SU-DHL-6 (cell line): Measurements from ENCODE around the gene MRPL55.

Experiments
- H2AFZ ChIP-seq: fragments of 200-600 bp; sonication (generic); 2 replicates; pipeline ENCODE4 v1.6.1; 2014; ENCODE audit warnings: low read depth, mild to moderate bottlenecking, moderate library complexity, mixed read lengths, antibody characterized with exemption, low read length; ENCODE audit not compliant: severe bottlenecking
- H3F3A ChIP-seq: fragments of 200-600 bp; shearing (Covaris generic); 2 replicates; pipeline ENCODE4 v1.6.0; 2016; ENCODE audit warnings: antibody characterized with exemption, mild to moderate bottlenecking; ENCODE audit not compliant: insufficient read depth
- H3K27ac ChIP-seq: fragments of 200-600 bp; sonication (generic); 2 replicates; pipeline ENCODE4 v1.5.1; 2016; ENCODE audit warnings: low read depth, mild to moderate bottlenecking, low read length, moderate library complexity, mixed read lengths
- H3K27me3 ChIP-seq: fragments of 200-600 bp; sonication (generic), shearing (Covaris generic); 2 replicates; pipeline ENCODE4 v1.6.0; 2014; ENCODE audit warnings: mild to moderate bottlenecking, low read length
- H3K36me3 ChIP-seq: fragments of 200-600 bp; sonication (generic); 2 replicates; pipeline ENCODE4 v1.6.1; 2014; ENCODE audit warnings: mild to moderate bottlenecking, low read length, mixed read lengths
- H3K4me2 ChIP-seq: fragments of 300-600, 200-600 bp; shearing (Covaris generic), sonication (generic); 2 replicates; pipeline ENCODE4 v1.6.0; 2014; ENCODE audit warnings: low read length, low read depth, mild to moderate bottlenecking; ENCODE audit not compliant: poor library complexity, severe bottlenecking
- H3K4me3 ChIP-seq: fragments of 200-600 bp; sonication (generic); 2 replicates; pipeline ENCODE4 v1.5.1; 2014; ENCODE audit warnings: antibody characterized with exemption, low read length, mild to moderate bottlenecking, mixed read lengths; ENCODE audit not compliant: insufficient read depth, poor library complexity, severe bottlenecking
- H3K79me2 ChIP-seq: fragments of 200-600 bp; sonication (generic); 2 replicates; pipeline ENCODE4 v1.6.1; 2014; ENCODE audit warnings: mild to moderate bottlenecking, low read length, moderate library complexity; ENCODE audit not compliant: insufficient read depth
- H3K9ac ChIP-seq: fragments of 200-600 bp; sonication (generic); 2 replicates; pipeline ENCODE4 v1.7.0; 2014; ENCODE audit warnings: mild to moderate bottlenecking, low read length
- H3K9me2 ChIP-seq: fragments of 200-600 bp; sonication (generic); replicated peaks from 2 replicates; pipeline ENCODE4 v1.6.1; 2014; ENCODE audit warnings: low read length; ENCODE audit not compliant: insufficient read depth
- H3K9me3 ChIP-seq: fragments of 200-600 bp; sonication (generic); 2 replicates; pipeline ENCODE4 v1.6.1; 2014; ENCODE audit warnings: low read length, mixed read lengths; ENCODE audit not compliant: insufficient read depth
- H4K20me1 ChIP-seq: fragments of 200-600 bp; sonication (generic); 2 replicates; pipeline ENCODE4 v1.6.1; 2014; ENCODE audit warnings: low read depth, mild to moderate bottlenecking, antibody characterized with exemption, low read length, moderate library complexity, mixed read lengths
- CTCF ChIP-seq: fragments of 200-600 bp; sonication (generic); IDR thresholded peaks from one replicate; pipeline ENCODE4 v1.5.1; 2017; ENCODE audit warnings: antibody characterized with exemption, mild to moderate bottlenecking, low read length, moderate library complexity; ENCODE audit not compliant: insufficient read depth, poor library complexity, severe bottlenecking
- EZH2phosphoT487 ChIP-seq: fragments of 200-600 bp; sonication (generic), shearing (Covaris generic); conservative IDR thresholded peaks from 2 replicates; pipeline ENCODE4 v1.6.1; 2018; ENCODE audit warnings: mild to moderate bottlenecking, antibody characterized with exemption, low read length, moderate library complexity, mixed read lengths

MRPL55 gene

GRCh38 chr1:228082214-228082917, 26.7 kb downstream of the MRPL55 start, which contains the start of gene ARF1:
Gene ARF1, plus strand, starts transcription at chr1:228082708. Its CDS starts 14,407 bp downstream, at chr1:228097115.
- Histone ChIP-seq H3K27me3 (no peaks in the 10 kb centered on the region), H3K9me2 (no peaks in the 10 kb centered on the region), H3F3A (no peaks in the 10 kb centered on the region), H4K20me1 (peaks cover 31% of the 10 kb centered on the region), H3K4me3 (peak within 1 kb of the TSS; percentile 93), H3K9ac (peak within 1 kb of the TSS; percentile 98), H3K4me2 (peak within 1 kb of the TSS; percentile 77), H2AFZ (peak within 1 kb of the TSS; percentile 75), H3K27ac (peak within 1 kb of the TSS; percentile 68), H3K79me2 (peaks cover 70% of the 10 kb centered on the region), H3K36me3 (no peaks in the 10 kb centered on the region), H3K9me3 (no peaks in the 10 kb centered on the region)
- TF ChIP-seq CTCF (no peak), EZH2phosphoT487 (no peak)

DNA sequence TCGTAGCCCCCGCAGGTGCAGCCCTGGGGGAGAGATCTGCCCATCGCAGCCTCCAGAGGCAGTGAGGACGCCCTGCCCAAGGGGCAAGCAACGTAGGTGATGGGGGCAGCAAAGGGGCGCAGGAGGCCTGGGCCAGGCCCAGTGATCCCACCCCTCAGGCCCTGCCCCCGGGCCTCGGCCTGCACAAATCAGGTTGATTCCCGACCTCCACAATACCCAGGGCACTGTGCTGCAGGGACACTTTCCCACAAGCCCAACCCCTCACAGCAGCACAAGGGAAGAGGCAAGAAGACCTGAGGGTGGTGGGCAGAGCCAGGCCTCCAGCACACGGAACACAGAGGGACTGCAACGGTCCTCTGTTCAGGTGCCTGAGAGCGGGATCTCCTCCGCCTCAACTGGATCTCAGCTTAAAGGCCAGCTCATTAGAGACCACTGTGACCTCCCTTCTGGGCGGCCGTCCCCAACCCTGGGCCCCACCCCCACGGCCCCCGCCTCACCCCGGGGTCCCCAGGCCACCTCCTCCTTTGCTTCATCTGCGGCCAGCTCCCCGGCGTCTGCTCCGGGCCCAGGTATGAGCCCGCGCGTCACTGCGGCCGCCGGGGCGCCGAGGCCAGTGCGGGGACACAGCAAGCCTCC, 27.4 kb downstream of the MRPL55 start:
- Histone ChIP-seq H3K4me3 (peak overlapping the region; percentile 93), H3F3A (no peaks in the 10 kb centered on the region), H3K27me3 (no peaks in the 10 kb centered on the region), H4K20me1 (peaks cover 24% of the 10 kb centered on the region), H3K9ac (peak overlapping the region; percentile 98), H3K79me2 (peaks cover 63% of the 10 kb centered on the region), H3K36me3 (no peaks in the 10 kb centered on the region), H3K4me2 (peak overlapping the region; percentile 77), H3K9me3 (no peaks in the 10 kb centered on the region), H3K27ac (peak overlapping the region; percentile 68), H3K9me2 (no peaks in the 10 kb centered on the region), H2AFZ (peak overlapping the region; percentile 75)
- TF ChIP-seq EZH2phosphoT487, result no peak
- TF ChIP-seq CTCF, result no peak

- no peaks in the 10 kb centered on the region for H3K9me2 ChIP-seq
- peak overlapping the region; percentile 98 for H3K9ac ChIP-seq
- H3K79me2 ChIP-seq, result peaks cover 58% of the 10 kb centered on the region
- H3K4me2 ChIP-seq, result peak overlapping the region; percentile 77
- TF ChIP-seq CTCF (no peak), EZH2phosphoT487 (no peak)
- H4K20me1 ChIP-seq, result peaks cover 22% of the 10 kb centered on the region
- no peaks in the 10 kb centered on the region for H3F3A ChIP-seq
- no peaks in the 10 kb centered on the region for H3K36me3 ChIP-seq
- H3K27me3 ChIP-seq, result no peaks in the 10 kb centered on the region
- H3K9me3 ChIP-seq, result no peaks in the 10 kb centered on the region
- H3K27ac ChIP-seq, result no peak overlapping the region
- H3K4me3 ChIP-seq, result peak overlapping the region; percentile 93
- H2AFZ ChIP-seq, result no peak overlapping the region
Measured at GRCh38 chr1:228081144-228081543, 28.0 kb downstream of the MRPL55 start.
